ENCODE results near the gene SCAF1.
A peak's percentile ranks its signal among the peaks of the same experiment; 100 is the strongest.

Gene SCAF1

DNA sequence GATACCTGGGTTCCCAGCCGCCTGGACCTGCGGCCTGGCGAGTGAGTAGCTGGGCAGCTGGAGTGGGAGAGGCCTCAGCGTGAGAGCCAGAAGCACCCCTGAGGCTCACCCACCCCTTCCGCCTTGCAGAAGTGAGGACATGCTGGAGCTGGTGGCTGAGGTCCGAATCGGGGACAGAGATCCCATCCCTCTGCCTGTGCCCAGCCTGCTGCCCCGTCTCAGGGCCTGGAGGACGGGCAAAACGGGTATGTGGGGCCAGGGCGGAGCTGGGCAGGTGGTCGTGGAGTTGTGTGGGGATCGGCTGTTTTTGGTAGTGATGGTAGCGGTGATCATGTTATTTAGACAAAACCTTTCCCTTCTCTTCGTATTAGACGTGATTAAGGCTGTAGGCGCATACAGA, 4.6 kb downstream of the SCAF1 start:
- DNase-seq (ENCODE audit: low read depth) = no peak

DNA sequence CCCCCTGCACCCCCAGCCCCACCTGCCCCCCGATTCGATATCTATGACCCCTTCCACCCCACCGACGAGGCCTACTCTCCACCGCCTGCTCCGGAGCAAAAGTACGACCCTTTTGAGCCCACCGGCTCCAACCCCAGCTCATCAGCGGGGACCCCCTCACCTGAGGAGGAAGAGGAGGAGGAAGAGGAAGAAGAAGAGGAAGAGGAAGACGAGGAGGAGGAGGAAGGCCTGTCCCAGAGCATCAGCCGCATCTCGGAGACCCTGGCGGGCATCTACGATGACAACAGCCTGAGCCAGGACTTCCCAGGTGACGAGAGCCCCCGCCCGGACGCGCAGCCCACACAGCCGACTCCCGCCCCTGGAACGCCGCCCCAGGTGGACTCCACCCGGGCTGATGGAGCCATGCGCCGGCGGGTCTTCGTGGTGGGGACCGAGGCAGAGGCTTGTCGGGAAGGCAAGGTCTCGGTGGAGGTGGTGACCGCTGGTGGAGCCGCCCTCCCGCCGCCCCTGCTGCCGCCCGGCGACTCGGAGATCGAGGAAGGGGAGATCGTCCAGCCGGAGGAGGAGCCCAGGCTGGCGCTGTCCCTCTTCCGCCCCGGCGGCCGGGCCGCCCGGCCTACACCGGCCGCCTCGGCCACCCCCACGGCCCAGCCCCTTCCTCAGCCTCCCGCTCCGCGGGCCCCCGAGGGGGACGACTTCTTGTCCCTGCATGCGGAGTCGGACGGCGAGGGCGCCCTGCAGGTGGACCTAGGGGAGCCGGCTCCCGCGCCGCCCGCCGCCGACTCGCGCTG, 9.2 kb downstream of the SCAF1 start:
- no peak for DNase-seq (ENCODE audit: low read depth)

DNA sequence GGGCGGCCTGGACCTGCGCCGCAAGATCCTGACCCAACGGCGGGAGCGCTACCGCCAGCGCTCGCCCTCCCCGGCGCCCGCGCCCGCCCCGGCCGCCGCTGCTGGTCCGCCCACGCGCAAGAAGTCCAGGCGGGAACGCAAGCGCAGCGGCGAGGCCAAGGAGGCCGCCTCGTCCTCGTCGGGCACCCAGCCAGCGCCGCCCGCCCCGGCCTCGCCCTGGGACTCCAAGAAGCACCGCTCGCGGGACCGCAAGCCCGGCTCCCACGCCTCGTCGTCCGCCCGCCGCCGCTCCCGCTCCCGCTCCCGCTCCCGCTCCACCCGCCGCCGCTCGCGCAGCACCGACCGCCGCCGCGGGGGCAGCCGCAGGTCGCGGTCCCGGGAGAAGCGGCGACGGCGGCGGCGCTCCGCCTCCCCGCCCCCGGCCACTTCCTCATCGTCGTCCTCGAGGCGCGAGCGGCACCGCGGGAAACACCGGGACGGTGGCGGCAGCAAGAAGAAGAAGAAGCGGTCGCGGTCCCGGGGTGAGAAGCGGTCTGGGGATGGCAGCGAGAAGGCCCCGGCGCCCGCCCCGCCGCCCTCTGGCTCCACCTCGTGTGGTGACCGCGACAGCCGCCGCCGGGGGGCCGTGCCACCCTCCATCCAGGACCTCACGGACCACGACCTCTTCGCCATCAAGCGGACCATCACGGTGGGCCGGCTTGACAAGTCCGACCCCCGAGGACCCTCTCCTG, 10.0 kb downstream of the SCAF1 start:
- no peak for DNase-seq (ENCODE audit: low read depth)

DNA sequence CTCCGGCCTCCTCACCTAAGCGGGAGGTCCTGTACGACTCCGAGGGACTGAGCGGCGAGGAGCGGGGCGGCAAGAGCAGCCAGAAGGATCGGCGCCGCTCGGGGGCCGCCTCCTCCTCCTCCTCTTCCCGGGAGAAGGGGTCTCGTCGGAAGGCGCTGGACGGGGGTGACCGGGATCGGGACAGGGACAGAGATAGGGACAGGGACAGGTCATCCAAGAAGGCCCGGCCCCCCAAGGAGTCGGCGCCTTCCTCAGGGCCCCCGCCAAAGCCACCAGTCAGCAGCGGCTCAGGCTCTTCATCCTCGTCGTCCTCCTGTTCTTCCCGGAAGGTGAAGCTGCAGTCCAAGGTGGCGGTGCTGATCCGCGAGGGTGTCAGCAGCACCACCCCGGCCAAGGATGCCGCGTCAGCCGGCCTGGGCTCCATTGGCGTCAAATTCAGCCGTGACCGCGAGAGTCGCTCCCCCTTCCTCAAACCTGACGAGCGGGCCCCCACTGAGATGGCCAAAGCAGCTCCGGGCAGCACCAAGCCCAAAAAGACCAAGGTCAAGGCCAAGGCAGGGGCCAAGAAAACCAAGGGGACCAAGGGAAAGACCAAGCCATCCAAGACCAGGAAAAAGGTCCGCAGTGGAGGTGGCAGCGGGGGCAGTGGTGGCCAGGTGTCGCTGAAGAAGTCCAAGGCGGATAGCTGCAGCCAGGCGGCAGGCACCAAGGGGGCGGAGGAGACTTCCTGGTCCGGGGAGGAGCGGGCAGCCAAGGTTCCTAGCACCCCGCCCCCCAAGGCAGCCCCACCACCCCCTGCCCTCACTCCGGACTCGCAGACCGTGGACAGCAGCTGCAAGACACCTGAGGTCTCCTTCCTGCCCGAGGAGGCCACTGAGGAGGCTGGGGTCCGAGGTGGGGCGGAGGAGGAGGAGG, 10.8 kb downstream of the SCAF1 start:
- DNase-seq (ENCODE audit: low read depth) = no peak

DNA sequence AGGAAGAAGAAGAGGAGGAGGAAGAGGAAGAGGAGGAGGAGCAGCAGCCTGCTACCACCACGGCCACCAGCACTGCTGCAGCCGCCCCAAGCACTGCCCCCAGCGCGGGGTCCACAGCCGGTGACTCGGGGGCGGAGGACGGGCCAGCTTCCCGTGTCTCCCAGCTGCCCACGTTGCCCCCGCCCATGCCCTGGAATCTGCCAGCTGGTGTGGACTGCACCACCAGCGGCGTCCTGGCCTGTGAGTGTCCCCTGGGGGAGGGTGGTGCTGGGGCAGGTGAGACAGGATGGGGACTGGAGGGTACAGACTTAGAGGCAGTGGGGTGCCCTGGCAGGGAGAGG, 11.4 kb downstream of the SCAF1 start:
- DNase-seq (ENCODE audit: low read depth) = no peak

DNA sequence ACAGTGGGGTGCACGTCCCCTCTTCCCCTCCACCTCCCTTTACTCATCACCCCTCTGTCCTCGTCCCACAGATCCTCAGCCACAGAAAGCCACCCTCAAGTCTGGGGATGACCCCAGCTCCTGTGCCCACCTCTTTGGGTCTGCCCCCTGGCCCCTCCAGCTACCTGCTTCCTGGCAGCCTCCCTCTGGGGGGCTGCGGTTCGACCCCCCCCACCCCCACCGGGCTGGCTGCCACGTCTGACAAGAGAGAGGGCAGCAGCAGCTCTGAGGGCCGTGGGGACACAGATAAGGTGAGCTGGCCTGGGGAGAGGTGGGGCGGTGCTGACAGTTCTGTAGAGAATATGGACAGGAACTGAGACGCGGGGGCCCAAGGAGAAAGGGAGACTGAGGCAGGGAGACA, 12.6 kb downstream of the SCAF1 start:
- DNase-seq (ENCODE audit: low read depth) = no peak

DNA sequence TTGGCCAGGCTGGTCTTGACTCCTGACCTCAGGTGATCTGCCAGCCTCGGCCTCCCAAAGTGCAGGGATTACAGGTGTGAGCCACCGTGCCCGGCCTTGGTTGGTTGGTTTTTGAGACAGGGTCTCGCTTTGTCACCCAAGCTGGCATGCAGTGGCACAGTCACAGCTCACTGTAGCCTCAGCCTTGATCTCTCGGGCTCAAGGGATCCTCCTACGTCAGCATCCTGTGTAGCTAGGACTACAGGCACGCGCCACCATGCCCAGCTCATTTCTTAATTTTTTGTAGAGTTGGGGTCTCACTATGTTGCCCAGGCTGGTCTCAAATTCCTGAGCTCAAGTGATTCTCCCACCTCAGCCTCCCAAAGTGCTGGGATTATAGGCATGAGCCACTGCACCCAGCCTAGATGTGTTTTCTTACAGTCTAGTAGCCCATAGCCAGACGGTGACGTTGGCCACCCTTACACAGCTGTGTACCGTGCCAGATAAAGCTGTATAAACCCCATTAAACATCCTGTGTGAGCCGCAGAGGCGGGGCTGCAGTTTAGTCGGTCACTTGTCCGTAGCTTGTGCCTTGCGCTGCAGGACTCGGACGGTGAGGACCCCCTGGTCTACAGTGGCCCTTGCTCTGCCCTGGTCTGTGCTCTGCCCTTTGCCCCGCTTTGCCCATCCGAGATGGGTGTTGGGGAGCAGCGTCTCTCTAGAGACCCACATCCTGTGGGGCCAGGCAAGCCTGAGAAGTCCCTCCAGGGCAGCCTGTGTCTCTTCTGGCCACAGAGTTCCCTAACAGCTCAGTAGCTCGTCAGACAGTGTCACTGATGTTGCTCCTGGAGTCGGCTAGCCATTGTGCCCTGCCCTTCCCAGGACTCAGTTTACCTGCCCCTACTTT, 13.8 kb downstream of the SCAF1 start:
- no peak for DNase-seq (ENCODE audit: low read depth)

DNA sequence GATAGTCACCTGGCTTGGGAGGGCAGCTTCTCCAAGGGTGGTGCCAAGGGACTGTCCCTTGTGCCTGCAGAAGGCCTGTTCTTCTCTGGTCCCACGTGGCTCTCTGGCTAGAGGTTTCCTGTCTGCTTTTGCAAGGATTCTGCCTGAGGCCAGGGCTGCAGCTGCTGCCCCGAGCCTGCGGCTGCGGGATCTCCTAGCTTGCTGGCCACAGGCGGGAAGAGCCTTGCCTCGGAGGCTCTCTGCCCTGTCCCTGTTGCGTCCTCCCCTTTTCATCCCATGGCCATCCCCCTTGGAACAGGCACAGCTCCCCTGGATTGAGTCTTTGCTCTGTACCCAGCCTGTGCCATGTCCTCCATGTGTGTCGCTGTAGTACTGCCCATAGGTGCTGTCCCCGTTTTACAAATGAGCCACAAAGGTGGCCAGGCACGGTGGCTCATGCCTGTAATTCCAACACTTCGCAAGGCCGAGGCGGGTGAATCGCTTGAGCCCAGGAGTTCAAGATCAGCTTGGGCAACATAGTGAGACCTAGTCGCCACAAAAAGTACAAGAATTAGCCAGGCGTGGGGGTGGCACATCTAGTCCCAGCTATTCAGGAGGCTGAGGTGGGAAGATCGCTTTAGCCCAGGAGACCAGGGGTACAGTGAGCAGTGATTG, 14.6 kb downstream of the SCAF1 start:
- DNase-seq (ENCODE audit: low read depth) = no peak

DNA sequence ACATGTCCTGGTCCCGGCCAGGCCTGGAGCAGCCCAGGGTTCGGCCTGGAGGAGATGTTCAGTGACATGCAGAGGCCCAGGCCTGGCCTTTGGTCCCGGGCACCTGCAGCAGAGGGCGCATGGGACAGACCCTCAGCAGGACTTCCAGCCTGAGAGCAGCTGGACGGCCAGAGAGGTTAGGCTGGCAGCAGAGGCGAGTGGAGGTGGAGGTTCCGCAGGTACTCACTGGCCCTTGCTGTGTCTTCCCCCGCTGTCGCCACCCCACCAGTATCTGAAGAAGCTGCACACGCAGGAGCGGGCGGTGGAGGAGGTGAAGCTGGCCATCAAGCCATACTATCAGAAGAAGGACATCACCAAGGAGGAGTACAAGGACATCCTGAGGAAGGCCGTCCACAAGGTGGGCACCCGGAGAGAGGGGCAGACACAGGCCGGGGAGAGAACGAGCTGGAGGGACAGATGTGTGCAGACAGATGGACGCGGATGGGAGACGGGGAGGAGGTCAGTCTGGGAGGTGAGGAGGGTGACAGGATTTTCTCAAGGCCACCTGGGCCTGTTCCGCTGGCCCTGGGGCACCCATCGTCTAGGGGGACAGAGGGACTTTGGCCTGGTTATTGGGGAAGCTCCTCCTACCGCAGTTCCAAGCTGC, 15.6 kb downstream of the SCAF1 start:
- no peak for DNase-seq (ENCODE audit: low read depth)

DNA sequence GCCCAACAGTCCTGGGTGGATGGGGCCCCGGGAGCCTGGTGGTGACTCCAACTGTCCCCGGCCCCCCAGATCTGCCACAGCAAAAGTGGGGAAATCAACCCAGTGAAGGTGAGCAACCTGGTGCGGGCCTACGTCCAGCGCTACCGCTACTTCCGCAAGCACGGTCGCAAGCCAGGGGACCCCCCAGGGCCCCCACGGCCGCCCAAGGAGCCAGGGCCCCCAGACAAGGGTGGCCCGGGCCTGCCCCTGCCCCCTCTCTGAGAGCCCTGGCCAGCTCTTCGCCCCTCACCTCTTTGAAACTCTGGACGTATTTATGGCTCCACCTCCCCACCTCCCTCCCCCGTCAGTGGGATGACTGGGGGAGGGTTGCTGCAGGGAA, 16.1 kb downstream of the SCAF1 start:
- no peak for DNase-seq (ENCODE audit: low read depth)

DNA sequence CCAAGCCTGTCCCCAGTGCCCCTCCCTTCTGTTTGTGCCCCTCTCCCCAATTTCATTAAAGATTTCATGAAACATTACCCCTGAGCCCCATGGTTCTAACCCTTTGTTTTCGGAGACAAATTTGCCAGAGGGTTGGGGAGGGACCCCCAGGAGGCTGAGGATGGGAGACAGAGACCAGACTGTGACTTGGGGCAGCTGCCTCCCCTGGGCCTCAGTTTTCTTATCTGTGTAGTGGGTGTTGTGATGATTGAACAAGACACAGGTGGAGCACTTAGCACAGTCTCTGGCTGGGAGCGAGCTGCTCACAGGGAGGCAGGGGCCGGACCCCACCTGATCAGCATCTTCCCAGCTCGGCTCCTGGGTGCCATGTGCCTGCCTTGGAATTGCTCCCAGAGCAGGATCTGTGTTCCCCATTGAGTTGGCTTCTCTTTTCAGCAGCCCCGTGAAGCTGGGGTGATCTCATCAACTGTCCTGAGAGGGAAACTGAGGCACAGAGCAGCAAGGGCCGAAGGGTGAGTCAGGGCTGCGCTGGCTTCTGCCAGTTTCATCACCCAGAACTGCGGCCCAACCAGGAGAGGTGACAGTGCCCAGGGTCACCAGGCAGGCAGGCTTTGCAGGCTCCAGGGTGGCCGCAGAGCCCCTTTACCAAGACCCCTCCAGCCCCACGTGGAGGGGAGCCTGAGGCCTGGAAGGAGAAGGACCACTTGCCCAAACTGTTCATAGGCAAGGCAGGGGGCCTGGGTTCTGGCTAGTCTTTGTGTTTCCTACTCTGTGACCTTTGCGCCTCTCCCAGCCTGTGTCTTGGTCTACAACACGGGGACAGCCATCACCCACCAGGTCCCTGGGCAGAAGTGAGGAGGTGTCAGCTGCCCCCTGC, 16.8 kb downstream of the SCAF1 start:
- DNase-seq (ENCODE audit: low read depth) = no peak

DNA sequence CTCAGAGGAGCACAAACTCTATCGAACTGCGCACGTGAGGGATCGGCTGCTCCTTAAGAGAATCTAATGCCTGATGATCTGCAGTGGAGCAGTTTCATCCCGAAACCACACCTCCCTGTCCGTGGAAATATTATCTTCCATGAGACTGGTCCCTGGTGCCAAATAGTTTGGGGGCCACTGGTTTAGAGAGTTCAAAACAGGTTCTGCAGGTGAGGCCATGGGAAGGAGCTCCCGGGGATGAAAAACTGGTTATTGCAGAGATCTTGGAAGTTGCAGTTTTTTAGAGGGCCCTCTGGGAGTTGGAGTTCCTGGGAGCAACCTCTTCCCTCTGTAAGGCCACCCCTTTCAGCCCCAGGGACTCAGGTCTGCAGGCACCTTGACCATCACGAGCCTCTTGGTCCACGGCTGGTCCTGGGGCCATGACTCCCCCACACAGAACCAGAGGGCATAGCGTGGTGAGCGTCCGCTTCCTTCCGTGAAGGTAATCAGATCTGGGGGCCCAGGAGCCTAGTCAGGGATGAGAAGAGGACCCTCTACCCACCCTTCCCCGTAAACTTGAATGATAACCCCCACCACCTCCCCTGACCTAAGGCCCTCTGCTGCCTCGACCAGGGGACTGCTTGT, 18.4 kb downstream of the SCAF1 start:
- DNase-seq (ENCODE audit: low read depth) = no peak

DNA sequence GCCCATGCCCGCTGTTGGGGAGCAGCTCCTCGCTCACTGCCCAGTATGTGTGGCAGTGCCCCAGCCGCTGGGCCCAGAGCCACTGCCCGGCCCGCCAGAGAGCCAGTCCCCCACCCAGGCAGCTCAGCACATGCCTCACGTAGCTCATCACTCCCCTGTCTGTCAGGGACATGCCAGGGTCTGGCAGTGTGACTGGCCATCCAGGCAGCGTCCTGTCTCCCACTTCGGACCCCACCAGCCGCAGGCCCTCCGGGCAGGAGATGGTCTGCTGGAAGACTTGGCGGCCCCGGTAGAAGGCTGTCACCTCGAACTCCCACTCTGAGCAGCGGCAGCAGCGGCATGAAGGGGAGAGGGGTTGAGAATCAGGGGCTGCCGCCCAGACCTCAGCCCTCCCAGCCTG, 20.0 kb downstream of the SCAF1 start:
- DNase-seq (ENCODE audit: low read depth) = no peak

DNA sequence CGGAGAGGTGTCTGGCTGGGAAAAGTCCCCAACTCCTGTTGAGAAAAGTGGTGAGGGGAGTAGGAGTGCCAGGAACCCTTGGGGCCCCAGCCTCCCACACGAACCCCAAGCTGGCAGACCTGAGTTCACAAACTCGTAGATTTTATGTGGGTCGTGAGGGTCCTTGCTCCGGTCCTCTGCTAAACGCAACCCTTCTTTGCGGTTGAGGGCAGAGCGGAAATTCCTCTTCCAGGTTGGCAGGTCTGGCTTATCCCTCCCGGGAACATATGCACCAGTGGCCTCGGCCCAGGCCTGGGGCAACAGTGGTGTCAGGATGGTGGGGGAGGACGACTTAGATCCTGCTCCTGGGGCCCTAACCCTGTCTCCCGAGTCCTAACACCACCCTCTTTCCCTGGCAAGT, 21.2 kb downstream of the SCAF1 start:
- DNase-seq (ENCODE audit: low read depth) = no peak

DNA sequence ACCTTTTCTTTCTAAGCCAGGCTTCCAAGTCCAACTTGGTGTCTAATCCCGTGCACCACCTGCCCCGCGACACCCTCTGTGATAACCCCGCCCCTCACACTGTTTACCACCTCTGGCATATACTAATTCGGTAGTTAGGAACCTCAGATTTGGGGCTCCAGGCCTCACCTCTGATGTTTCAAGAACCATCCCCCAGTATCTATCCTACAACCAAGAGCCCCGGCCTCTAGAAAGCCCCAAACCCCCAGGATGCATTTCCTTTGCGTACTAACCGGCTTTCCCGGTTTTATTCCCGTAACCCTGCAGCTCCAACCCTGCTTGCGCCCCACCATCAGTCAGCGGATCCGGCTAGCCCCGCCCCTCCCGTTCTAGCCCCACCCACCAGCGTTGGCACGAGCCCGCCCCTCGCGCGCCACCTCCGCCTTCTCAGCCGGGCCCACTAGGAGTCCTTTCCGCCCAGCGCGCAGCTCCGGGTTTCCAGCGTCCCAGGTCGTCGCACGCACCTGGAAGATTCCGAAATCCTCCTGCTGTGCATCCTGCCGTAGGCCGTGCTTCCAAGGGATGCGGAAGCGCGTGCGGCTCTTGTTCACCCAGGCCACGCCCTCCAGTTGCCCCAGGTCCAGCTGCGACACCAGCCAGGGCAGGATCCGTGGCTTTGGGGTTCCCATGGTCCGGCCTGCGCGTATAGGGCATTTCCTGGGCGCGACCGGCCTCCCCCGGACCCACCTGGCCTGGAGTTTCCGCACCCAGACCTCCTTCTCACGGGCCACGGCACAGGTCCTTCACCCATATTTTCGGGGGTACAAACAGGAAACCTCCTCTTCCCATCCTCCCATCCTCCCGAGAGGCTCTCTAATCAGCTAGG, 22.4 kb downstream of the SCAF1 start:
- DNase-seq (ENCODE audit: low read depth) = peak; percentile 83

DNA sequence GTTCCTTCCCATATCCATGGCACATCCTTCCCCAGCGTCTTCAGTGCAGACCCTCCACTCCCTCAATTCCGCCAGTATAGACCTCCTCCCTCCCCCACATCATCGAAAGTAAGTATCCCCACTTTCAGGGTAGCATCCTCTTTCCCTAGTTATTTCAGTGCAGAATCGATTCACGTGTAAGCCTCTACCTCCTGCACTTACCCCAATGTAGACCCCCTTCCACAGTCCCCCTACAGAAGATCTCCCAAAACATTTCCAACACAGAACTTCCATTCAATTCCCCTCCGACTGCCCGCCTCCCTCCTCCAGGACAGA, 23.0 kb downstream of the SCAF1 start:
- DNase-seq (ENCODE audit: low read depth) = no peak

DNA sequence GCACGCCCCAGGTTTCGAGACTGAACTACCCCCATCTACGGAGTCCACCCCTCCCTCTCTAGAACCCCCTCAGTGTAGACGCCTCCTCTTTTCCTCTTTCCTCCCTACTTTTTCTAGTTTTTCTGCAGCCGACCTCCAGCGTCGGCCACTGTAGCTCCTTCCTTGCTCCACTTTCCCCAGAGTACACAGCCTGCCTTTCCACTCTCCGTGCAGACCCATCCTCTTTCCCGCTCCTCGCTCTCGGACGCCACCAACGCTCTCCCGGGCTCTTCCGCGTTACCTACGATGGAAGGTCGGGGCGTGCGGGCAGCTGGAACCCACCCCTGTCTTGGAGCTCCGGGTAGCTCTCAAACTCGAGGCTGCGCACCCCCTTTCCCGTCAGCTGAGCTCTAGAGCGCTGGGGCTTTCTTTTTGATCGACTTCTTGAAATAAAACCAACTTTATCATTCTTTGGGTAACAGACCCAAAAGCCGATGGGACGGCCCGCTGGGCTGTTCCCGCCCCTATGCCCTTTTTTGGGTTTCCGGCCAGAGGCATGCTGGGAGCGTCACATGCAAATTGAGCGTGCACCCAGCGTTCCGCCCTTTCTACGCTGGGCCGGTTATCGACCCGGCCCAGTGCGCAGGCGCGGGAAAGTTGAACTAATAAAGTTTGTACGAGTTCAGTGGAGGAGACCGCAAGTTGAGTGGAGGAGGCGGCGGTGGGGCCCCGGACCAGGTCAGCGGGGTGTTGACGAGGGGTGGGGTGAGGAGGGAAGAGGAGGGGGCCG, 23.5 kb downstream of the SCAF1 start, which contains the start of the genes BCL2L12 and IRF3:
Gene BCL2L12, plus strand, starts transcription at position 583 of the 769 bp plus-strand sequence. CDS start 760 bp downstream, outside the sequence.
Gene IRF3, minus strand, starts transcription at position 507 of the 769 bp plus-strand sequence. CDS start 1,019 bp downstream, outside the sequence.
- DNase-seq (ENCODE audit: low read depth) = peak; percentile 97

DNA sequence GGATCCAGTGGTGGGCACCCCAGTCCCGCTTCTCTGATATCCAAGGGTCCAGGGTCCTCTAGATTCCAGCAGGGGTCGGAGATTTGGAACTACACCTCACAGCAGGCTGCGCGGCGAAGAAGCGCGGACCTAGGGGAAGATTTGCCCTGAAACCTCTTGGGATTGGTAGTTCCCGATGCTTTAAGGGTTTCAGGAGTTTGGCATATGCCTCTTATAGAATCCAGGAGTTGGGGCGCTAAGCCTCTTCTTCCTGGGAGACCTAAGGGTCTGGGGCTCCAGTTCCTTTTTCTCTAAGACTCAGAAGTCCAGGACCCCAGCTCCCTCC, 24.1 kb downstream of the SCAF1 start:
- DNase-seq (ENCODE audit: low read depth) = no peak
